K562 (cell line): ENCODE results near the gene SETDB1. TPM values are rescaled to one million over a fixed set of nuclear protein-coding genes. Genes with fewer than 3 reads are reported as not detected.

ENCODE experiments used
- DMBX1 ChIP-seq: fragments of 250-450 bp; sonication (Bioruptor Pico); IDR thresholded peaks from 2 replicates; pipeline ENCODE4 v1.8.0; 2022; ENCODE audit warnings: inconsistent platforms, mild to moderate bottlenecking, moderate library complexity, borderline replicate concordance
- DPF2 ChIP-seq: fragments of 450-650 bp; IDR thresholded peaks from 2 replicates; pipeline ENCODE4 v1.6.1; 2016
- NFYB ChIP-seq: IDR thresholded peaks from 2 replicates; pipeline ENCODE4 v1.6.1; 2011; ENCODE audit warnings: mild to moderate bottlenecking, moderate library complexity; ENCODE audit not compliant: insufficient read length; ENCODE audit errors: extremely low read depth
- PHF20 ChIP-seq: fragments of 450-650 bp; IDR thresholded peaks from 2 replicates; pipeline ENCODE4 v1.6.1; 2018; ENCODE audit not compliant: partially characterized antibody
- RBM25 ChIP-seq: fragments of 200-400 bp; formaldehyde crosslinking; IDR thresholded peaks from 2 replicates; pipeline ENCODE4 v1.6.1; 2018; ENCODE audit warnings: low read length, low read depth, moderate library complexity; ENCODE audit not compliant: severe bottlenecking
- SIN3B ChIP-seq: fragments of 450-650 bp; IDR thresholded peaks from 2 replicates; pipeline ENCODE4 v1.6.1; 2017; ENCODE audit warnings: low read depth, mild to moderate bottlenecking, moderate library complexity
- TBL1XR1 ChIP-seq, 2 experiments: IDR thresholded peaks; 2 replicates each; pipeline ENCODE4 v1.6.1; 2012; ENCODE audit warnings: improper control_type of control experiment in 2 of 2, low read length in 2 of 2, mild to moderate bottlenecking in 1 of 2
- TGIF2 ChIP-seq: sonication (generic); formaldehyde crosslinking; IDR thresholded peaks from 2 replicates; pipeline ENCODE4 v1.8.1; 2022; ENCODE audit warnings: mild to moderate bottlenecking, missing genetic modification reagents, moderate library complexity
- TRIM28 ChIP-seq: fragments of 450-650 bp; IDR thresholded peaks from 2 replicates; pipeline ENCODE4 v1.6.1; 2017
- U2AF2 ChIP-seq: fragments of 200-400 bp; formaldehyde crosslinking; optimal IDR thresholded peaks from 2 replicates; pipeline ENCODE3; 2017; ENCODE audit warnings: low read depth, mild to moderate bottlenecking, low read length
- ZFP30 ChIP-seq: fragments of 250-450 bp; sonication (Bioruptor Pico); IDR thresholded peaks from 2 replicates; pipeline ENCODE4 v1.8.0; 2022; ENCODE audit warnings: moderate library complexity, mild to moderate bottlenecking, inconsistent platforms, borderline replicate concordance
- ZNF263 ChIP-seq: sonication (generic); formaldehyde crosslinking; IDR thresholded peaks from 2 replicates; pipeline ENCODE4 v1.8.0; 2022; ENCODE audit warnings: mild to moderate bottlenecking, missing genetic modification reagents, borderline replicate concordance
- polyA plus RNA-seq, 8 experiments: library from polyadenylated mRNA; depleted of rRNA in 4 of 8; stranded (reverse) in 5 of 8; unstranded in 3 of 8; fragments of >200 nt; fragmentation: Nextera tagmentation in 2 of 8; fragmentation: Illumina TruSeq in 1 of 8; extraction: Ambion mirVana in 2 of 8; extraction: Trizol in 1 of 8; gene quantifications; 2 replicates each; pipeline versions ENCODE4 v1.2.1 to v1.2.3, GENCODE V29; 2011 to 2014; ENCODE audit warnings: inconsistent platforms in 1 of 8, missing spikeins in 1 of 8
- total RNA-seq, 7 experiments: library from RNA; depleted of rRNA in 6 of 7; stranded (reverse); fragments of >200 nt in 6 of 7; fragmentation: Illumina TruSeq in 2 of 7; extraction: Trizol in 2 of 7; gene quantifications; 2 replicates each; pipeline versions ENCODE4 v1.2.1 to v1.2.3, GENCODE V29; 2011 to 2021; ENCODE audit warnings: low replicate concordance in 1 of 7
- TF ChIP-seq, protein P1 (sequence below): fragments of 250-450 bp; sonication (Bioruptor Pico); IDR thresholded peaks from 2 replicates; pipeline ENCODE4 v1.8.0; 2021; ENCODE audit warnings: moderate library complexity, mild to moderate bottlenecking, inconsistent platforms
- TF ChIP-seq, protein P2 (sequence below): sonication (generic); IDR thresholded peaks from 2 replicates; pipeline ENCODE4 v1.6.1; 2016
- TF ChIP-seq, protein P3 (sequence below): sonication (generic); formaldehyde crosslinking; IDR thresholded peaks from 2 replicates; pipeline ENCODE4 v1.9.0; 2022; ENCODE audit warnings: mild to moderate bottlenecking, missing genetic modification reagents
- TF ChIP-seq, protein P4 (sequence below): fragments of 450-650 bp; IDR thresholded peaks from 2 replicates; pipeline ENCODE4 v1.6.1; 2016; ENCODE audit warnings: missing biosample characterization, missing genetic modification characterization
- TF ChIP-seq, protein P5 (sequence below): fragments of 450-650 bp; IDR thresholded peaks from 2 replicates; pipeline ENCODE4 v1.6.1; 2017; ENCODE audit warnings: antibody characterized with exemption
- TF ChIP-seq, protein P6 (sequence below): sonication (generic); formaldehyde crosslinking; IDR thresholded peaks from 2 replicates; pipeline ENCODE4 v1.8.0; 2022; ENCODE audit warnings: mild to moderate bottlenecking, missing genetic modification reagents, borderline replicate concordance
- TF ChIP-seq, protein P7 (sequence below): fragments of 450-650 bp; IDR thresholded peaks from 2 replicates; pipeline ENCODE4 v1.6.1; 2016; ENCODE audit warnings: low read depth, mild to moderate bottlenecking, moderate library complexity

Gene SETDB1
- total and polyA plus RNA-seq, 9 of the 15 experiments (the other 6 are each of a cell fraction or from before 2014, with no cell fraction given): 21.5 to 64.4 (median 42.0) TPM

DNA sequence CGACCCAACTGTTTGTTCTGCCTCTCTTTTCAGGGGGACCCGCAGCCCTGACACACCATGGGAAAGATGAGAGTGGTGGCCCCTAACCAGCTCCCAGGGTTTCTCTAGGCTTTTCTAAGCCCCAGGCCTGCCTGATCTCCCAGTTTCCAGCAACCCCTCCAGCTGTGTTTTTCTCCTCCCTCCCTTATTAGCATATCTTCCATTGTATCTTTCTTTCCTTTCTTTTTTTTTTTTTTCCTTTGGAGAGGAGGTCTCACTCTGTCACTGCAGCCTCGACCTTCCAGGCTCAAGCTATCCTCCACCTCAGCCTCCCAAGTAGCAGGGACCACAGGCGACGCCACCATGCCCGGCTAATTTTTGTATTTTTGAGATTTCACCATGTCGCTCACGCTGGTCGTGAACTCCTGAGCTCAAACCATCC is 50.2 kb downstream of the SETDB1 start (continued):
- TF ChIP-seq, protein P1, sequence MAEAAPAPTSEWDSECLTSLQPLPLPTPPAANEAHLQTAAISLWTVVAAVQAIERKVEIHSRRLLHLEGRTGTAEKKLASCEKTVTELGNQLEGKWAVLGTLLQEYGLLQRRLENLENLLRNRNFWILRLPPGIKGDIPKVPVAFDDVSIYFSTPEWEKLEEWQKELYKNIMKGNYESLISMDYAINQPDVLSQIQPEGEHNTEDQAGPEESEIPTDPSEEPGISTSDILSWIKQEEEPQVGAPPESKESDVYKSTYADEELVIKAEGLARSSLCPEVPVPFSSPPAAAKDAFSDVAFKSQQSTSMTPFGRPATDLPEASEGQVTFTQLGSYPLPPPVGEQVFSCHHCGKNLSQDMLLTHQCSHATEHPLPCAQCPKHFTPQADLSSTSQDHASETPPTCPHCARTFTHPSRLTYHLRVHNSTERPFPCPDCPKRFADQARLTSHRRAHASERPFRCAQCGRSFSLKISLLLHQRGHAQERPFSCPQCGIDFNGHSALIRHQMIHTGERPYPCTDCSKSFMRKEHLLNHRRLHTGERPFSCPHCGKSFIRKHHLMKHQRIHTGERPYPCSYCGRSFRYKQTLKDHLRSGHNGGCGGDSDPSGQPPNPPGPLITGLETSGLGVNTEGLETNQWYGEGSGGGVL (CRISPR knock-in tag): no peak
- TF ChIP-seq, protein P2, sequence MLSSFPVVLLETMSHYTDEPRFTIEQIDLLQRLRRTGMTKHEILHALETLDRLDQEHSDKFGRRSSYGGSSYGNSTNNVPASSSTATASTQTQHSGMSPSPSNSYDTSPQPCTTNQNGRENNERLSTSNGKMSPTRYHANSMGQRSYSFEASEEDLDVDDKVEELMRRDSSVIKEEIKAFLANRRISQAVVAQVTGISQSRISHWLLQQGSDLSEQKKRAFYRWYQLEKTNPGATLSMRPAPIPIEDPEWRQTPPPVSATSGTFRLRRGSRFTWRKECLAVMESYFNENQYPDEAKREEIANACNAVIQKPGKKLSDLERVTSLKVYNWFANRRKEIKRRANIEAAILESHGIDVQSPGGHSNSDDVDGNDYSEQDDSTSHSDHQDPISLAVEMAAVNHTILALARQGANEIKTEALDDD: no peak
- TF ChIP-seq RBM25 (no peak), DMBX1 (CRISPR knock-in tag) (no peak), SIN3B (no peak), DPF2 (no peak), U2AF2 (no peak), TRIM28 (peak; percentile 62; the same call in 1 of the 2 replicates), TBL1XR1 (IDR thresholded peaks at IDR 0.05; ENCODE audit: low read length in 2 of 2) (no peak), ZNF263 (CRISPR knock-in tag) (0 out of 2 replicates have a peak, but pooled peaks have one; percentile 13), TGIF2 (CRISPR knock-in tag) (no peak), ZFP30 (CRISPR knock-in tag) (no peak), PHF20 (no peak), NFYB (no peak)
- TF ChIP-seq, protein P3, sequence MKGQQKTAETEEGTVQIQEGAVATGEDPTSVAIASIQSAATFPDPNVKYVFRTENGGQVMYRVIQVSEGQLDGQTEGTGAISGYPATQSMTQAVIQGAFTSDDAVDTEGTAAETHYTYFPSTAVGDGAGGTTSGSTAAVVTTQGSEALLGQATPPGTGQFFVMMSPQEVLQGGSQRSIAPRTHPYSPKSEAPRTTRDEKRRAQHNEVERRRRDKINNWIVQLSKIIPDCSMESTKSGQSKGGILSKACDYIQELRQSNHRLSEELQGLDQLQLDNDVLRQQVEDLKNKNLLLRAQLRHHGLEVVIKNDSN: no peak
- TF ChIP-seq, protein P4, sequence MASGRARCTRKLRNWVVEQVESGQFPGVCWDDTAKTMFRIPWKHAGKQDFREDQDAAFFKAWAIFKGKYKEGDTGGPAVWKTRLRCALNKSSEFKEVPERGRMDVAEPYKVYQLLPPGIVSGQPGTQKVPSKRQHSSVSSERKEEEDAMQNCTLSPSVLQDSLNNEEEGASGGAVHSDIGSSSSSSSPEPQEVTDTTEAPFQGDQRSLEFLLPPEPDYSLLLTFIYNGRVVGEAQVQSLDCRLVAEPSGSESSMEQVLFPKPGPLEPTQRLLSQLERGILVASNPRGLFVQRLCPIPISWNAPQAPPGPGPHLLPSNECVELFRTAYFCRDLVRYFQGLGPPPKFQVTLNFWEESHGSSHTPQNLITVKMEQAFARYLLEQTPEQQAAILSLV: no peak
- TF ChIP-seq, protein P5, sequence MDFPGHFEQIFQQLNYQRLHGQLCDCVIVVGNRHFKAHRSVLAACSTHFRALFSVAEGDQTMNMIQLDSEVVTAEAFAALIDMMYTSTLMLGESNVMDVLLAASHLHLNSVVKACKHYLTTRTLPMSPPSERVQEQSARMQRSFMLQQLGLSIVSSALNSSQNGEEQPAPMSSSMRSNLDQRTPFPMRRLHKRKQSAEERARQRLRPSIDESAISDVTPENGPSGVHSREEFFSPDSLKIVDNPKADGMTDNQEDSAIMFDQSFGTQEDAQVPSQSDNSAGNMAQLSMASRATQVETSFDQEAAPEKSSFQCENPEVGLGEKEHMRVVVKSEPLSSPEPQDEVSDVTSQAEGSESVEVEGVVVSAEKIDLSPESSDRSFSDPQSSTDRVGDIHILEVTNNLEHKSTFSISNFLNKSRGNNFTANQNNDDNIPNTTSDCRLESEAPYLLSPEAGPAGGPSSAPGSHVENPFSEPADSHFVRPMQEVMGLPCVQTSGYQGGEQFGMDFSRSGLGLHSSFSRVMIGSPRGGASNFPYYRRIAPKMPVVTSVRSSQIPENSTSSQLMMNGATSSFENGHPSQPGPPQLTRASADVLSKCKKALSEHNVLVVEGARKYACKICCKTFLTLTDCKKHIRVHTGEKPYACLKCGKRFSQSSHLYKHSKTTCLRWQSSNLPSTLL: 0 out of 2 replicates have a peak, but pooled peaks have one; percentile 6
- TF ChIP-seq, protein P6, sequence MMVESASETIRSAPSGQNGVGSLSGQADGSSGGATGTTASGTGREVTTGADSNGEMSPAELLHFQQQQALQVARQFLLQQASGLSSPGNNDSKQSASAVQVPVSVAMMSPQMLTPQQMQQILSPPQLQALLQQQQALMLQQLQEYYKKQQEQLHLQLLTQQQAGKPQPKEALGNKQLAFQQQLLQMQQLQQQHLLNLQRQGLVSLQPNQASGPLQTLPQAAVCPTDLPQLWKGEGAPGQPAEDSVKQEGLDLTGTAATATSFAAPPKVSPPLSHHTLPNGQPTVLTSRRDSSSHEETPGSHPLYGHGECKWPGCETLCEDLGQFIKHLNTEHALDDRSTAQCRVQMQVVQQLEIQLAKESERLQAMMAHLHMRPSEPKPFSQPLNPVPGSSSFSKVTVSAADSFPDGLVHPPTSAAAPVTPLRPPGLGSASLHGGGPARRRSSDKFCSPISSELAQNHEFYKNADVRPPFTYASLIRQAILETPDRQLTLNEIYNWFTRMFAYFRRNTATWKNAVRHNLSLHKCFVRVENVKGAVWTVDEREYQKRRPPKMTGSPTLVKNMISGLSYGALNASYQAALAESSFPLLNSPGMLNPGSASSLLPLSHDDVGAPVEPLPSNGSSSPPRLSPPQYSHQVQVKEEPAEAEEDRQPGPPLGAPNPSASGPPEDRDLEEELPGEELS (CRISPR knock-in tag): no peak
- TF ChIP-seq, protein P7, sequence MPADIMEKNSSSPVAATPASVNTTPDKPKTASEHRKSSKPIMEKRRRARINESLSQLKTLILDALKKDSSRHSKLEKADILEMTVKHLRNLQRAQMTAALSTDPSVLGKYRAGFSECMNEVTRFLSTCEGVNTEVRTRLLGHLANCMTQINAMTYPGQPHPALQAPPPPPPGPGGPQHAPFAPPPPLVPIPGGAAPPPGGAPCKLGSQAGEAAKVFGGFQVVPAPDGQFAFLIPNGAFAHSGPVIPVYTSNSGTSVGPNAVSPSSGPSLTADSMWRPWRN: no peak
